Endothelial cell (in vitro differentiated cells): ENCODE results near the gene DNAJC13. TPM values are rescaled to one million over a fixed set of nuclear protein-coding genes. Genes with fewer than 3 reads are reported as not detected.

ENCODE experiments used
- DNase-seq: peaks from one replicate; pipeline ENCODE4 v3.0.0; 2021; ENCODE audit warnings: low spot score
- H3K27ac Mint-ChIP-seq: one replicate; pipeline ENCODE4 v1.8.0; 2021; ENCODE audit warnings: mixed read lengths, inconsistent platforms; ENCODE audit not compliant: unreplicated experiment
- H3K27me3 Mint-ChIP-seq: one replicate; pipeline ENCODE4 v1.8.0; 2021; ENCODE audit warnings: mild to moderate bottlenecking, moderate library complexity, mixed read lengths, inconsistent platforms; ENCODE audit not compliant: unreplicated experiment
- H3K36me3 Mint-ChIP-seq: one replicate; pipeline ENCODE4 v1.8.0; 2021; ENCODE audit warnings: mild to moderate bottlenecking, low read depth, mixed read lengths, inconsistent platforms; ENCODE audit not compliant: unreplicated experiment
- H3K4me1 Mint-ChIP-seq: one replicate; pipeline ENCODE4 v1.8.0; 2021; ENCODE audit warnings: mild to moderate bottlenecking, mixed read lengths, inconsistent platforms; ENCODE audit not compliant: unreplicated experiment
- H3K4me3 Mint-ChIP-seq: one replicate; pipeline ENCODE4 v1.8.0; 2021; ENCODE audit warnings: mild to moderate bottlenecking, mixed read lengths, inconsistent platforms; ENCODE audit not compliant: unreplicated experiment
- H3K9me3 Mint-ChIP-seq: one replicate; pipeline ENCODE4 v1.8.0; 2021; ENCODE audit warnings: mixed read lengths, inconsistent platforms; ENCODE audit not compliant: unreplicated experiment
- total RNA-seq: library from RNA; stranded (reverse); fragmentation: NEBNext Ultra II Directional; extraction: Animal tissue kit (Norgen Biotek cat#: 25700); gene quantifications from one replicate; pipeline ENCODE4 v1.2.1, GENCODE V29; 2021; ENCODE audit not compliant: unreplicated experiment
- TF ChIP-seq, protein P1 (sequence below): fragments of 200-600 bp; sonication (generic); IDR thresholded peaks from one replicate; pipeline ENCODE4 v1.5.0; 2021; ENCODE audit warnings: antibody characterized with exemption; ENCODE audit not compliant: unreplicated experiment

Gene DNAJC13
- total RNA-seq, 1 donor from 2014 or later = 50.4 TPM

DNA sequence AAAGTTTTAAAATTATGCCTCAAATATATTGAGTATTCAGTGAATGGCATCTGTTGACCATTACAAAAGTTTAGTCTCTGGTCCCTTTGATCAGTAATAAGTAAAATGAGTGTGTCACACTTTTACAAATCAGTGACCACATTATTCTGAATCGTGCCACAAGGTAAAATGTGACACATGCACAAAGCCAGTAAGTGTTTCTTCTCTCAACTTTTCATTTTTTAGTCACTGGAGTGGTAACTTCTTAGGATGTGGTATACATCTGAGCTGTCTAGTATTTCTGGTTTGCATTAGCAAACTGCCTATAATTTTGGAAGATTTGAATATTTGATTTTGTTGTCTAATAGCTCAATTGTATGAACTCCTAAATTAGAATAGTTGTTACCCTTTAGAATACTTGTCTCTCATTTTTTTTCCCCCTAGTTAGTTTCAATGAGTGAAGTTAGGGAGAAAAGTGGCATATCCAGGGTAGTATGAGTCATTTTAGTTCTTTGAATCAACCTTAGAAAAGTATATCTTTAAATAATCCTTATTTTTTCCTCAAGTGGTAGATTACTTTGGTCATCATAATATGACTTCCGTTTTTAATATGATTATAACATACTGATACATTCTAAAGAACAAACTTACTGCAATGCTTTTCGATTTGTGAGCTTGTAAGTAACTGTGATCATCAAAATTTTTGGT is 18.1 kb downstream of the DNAJC13 start:
- Mint-ChIP-seq H3K27me3 (no peaks in the 10 kb centered on the region), H3K4me1 (peaks cover 7% of the 10 kb centered on the region), H3K27ac (no peak overlapping the region), H3K9me3 (no peaks in the 10 kb centered on the region), H3K36me3 (peaks cover 9% of the 10 kb centered on the region), H3K4me3 (no peak overlapping the region)
- no peak for DNase-seq
- TF ChIP-seq, protein P1, sequence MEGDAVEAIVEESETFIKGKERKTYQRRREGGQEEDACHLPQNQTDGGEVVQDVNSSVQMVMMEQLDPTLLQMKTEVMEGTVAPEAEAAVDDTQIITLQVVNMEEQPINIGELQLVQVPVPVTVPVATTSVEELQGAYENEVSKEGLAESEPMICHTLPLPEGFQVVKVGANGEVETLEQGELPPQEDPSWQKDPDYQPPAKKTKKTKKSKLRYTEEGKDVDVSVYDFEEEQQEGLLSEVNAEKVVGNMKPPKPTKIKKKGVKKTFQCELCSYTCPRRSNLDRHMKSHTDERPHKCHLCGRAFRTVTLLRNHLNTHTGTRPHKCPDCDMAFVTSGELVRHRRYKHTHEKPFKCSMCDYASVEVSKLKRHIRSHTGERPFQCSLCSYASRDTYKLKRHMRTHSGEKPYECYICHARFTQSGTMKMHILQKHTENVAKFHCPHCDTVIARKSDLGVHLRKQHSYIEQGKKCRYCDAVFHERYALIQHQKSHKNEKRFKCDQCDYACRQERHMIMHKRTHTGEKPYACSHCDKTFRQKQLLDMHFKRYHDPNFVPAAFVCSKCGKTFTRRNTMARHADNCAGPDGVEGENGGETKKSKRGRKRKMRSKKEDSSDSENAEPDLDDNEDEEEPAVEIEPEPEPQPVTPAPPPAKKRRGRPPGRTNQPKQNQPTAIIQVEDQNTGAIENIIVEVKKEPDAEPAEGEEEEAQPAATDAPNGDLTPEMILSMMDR = no peak

DNA sequence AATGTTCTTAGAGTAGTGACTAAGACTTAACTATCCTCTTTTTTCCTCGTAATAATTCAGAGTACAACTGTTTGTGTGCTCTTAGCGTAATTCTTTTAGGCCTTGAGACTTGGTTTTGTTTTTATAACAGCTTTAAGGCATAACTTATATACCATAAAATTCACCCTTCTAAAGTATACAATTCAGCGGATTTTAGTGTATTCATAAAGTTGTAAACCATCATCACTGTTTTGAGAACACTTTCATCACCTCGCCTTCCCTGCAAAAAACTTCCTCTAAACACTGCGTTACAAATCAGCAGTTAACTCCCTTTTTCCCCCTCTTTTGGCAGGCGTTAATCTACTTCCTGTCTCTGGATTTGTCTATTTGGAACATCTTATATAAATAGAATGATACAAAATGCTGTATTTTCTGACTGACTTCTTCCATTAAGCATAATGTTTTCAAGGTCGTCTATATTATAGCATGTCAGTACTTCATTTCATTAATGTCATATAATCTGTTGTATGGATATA is 18.7 kb downstream of the DNAJC13 start:
- no peaks in the 10 kb centered on the region for H3K9me3 Mint-ChIP-seq
- no peak for DNase-seq
- H3K4me1 Mint-ChIP-seq = peaks cover 7% of the 10 kb centered on the region
- H3K36me3 Mint-ChIP-seq = peaks cover 9% of the 10 kb centered on the region
- H3K27me3 Mint-ChIP-seq = no peaks in the 10 kb centered on the region
- H3K27ac Mint-ChIP-seq = no peak overlapping the region
- TF ChIP-seq, protein P1 = no peak
- no peak overlapping the region for H3K4me3 Mint-ChIP-seq

DNA sequence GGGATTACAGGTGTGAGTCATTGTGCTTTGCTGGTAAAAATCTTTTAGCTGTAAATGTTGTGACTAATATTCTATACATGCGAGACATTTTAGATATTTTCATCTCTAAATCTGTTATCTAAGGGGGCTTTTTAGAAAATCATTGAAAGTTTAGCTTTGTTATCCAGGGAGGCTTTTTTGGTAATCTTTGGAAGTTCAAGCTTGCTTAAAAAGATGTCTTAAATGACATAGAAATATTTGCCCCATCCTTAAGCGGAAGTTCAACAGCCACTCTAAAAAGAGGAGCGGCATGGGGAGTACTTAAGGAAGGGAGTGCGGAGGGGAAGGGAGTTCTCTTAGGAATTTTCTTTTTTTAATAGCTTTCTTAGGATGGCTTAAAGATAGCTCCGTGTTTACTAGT is 26.1 kb downstream of the DNAJC13 start:
- peaks cover 8% of the 10 kb centered on the region for H3K4me1 Mint-ChIP-seq
- H3K27me3 Mint-ChIP-seq = no peaks in the 10 kb centered on the region
- DNase-seq = no peak
- H3K27ac Mint-ChIP-seq = no peak overlapping the region
- TF ChIP-seq, protein P1 = no peak
- H3K36me3 Mint-ChIP-seq = peaks cover 15% of the 10 kb centered on the region
- no peak overlapping the region for H3K4me3 Mint-ChIP-seq
- H3K9me3 Mint-ChIP-seq = no peaks in the 10 kb centered on the region

DNA sequence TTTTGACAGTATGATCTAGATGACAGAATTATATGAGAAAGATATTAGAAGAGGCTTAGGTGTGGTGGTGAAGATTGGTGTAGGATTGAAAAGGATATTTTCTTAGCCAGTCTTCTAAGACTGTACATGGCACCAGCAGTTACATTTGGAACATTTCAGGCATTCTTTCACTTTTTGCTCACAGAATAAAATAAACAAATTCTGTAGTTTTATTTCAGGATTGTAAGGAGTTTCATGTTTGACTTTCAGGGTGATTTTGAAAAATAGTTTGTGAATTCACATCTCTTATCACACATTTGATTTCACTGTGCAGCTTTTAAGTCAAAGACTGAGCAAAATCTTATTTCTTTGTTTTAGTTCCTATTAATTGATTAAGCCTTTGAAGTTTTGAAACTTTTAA is 27.1 kb downstream of the DNAJC13 start:
- no peak for DNase-seq
- H3K27ac Mint-ChIP-seq = no peak overlapping the region
- H3K27me3 Mint-ChIP-seq = no peaks in the 10 kb centered on the region
- TF ChIP-seq, protein P1 = no peak
- peaks cover 8% of the 10 kb centered on the region for H3K4me1 Mint-ChIP-seq
- H3K9me3 Mint-ChIP-seq = no peaks in the 10 kb centered on the region
- no peak overlapping the region for H3K4me3 Mint-ChIP-seq
- peaks cover 11% of the 10 kb centered on the region for H3K36me3 Mint-ChIP-seq

DNA sequence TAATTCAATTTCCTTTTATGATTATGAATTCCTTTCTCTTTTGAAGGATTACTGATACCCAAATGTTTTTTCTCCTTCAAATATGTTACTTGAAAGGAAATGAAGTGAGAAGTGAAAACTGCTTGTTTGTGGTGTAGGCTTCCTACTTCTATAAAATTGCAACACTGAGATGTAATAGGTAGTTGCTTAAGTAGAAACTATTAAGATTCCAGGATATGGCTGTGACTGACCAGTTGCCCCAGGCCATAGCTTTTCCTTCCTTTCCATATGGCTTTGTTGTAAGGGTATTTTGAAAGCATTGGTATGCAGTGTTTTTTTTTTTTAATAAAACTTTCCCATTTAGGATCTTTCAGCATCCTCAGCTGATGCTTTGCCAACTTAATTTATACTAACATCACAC is 28.5 kb downstream of the DNAJC13 start:
- Mint-ChIP-seq H3K27me3 (no peaks in the 10 kb centered on the region), H3K4me1 (peaks cover 8% of the 10 kb centered on the region), H3K36me3 (peaks cover 6% of the 10 kb centered on the region), H3K9me3 (no peaks in the 10 kb centered on the region), H3K4me3 (no peak overlapping the region), H3K27ac (peak overlapping the region; percentile 94)
- TF ChIP-seq, protein P1 = no peak
- no peak for DNase-seq
